ENCODE measurements around the gene TBC1D3B. TPM values are rescaled to one million over a fixed set of nuclear protein-coding genes. Genes with fewer than 3 reads are reported as not detected.
A peak's percentile ranks its signal among the peaks of the same experiment; 100 is the strongest.
"Not testable (repeated sequence)": the region's sequence is repeated elsewhere in the genome, so short reads cannot be mapped to it uniquely, and the experiment has no call there.

Gene TBC1D3B
- total and polyA plus RNA-seq, 10 of the 15 experiments (the other 5 are each of a cell fraction or from before 2014, with no cell fraction given) = 0.67 to 8.5 (median 1.7) TPM; not detected in 2

DNA sequence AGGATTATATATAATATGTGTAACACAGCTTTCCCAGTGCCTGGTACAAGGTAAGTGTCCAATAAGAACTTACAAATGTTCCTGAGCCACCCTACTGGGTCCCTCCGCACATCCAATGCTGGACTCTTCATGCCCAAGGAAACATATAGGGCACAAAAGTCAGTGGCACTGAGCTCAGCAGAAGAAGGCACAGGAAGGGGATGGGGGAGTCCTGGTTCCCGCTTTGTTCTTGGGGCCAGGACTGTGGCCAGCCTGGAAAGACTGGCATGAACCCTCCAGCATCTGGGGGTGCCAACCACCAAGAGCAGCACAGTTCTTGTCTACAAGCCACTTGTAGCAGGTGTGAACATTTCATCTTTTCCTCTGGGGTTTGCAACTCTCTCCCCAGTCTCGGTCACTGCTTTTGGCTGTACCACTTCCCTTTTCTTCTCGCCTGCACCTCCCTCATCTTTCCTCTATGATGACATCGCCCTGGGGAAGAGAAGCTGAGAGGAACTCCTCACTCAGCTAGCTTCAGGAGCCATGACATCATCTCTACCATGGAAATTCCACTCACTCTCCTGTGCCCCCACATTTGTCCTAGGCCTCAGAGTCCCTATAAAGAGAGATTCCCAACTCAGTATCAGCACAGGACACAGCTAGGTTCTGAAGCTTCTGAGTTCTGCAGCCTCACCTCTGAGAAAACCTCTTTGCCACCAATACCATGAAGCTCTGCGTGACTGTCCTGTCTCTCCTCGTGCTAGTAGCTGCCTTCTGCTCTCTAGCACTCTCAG, 34.2 kb upstream of the TBC1D3B start, which contains the start of gene CCL4L2:
CCL4L2 (plus strand) TSS at position 625 of the 773 bp plus-strand sequence.
- in situ Hi-C loops (cut with MboI); H3K9me3 ChIP-seq (replicated peaks; ENCODE audit: control insufficient read depth, insufficient read depth, low read length); H3K9ac ChIP-seq (ENCODE audit: control insufficient read depth, insufficient read depth, low read length); H4K20me1 ChIP-seq (ENCODE audit: control insufficient read depth, insufficient read depth); H3K79me2 ChIP-seq (ENCODE audit: control insufficient read depth, insufficient read depth, low read length); H3K4me3 ChIP-seq; DNase-seq (ENCODE audit: low read depth, low spot score); H3K36me3 ChIP-seq (ENCODE audit: control insufficient read depth in 2 of 2, insufficient read depth in 2 of 2, low read length in 1 of 2); BruUV-seq (replicated peaks); H3K27me3 ChIP-seq (replicated peaks in 1 of 2; ENCODE audit: control insufficient read depth in 2 of 2, insufficient read depth in 2 of 2, low read length in 1 of 2); intact Hi-C loops (cut with micrococcal nuclease; ENCODE audit: unreplicated experiment); FAIRE-seq; H3K4me1 ChIP-seq (ENCODE audit: control insufficient read depth, insufficient read depth, low read length); H3K27ac ChIP-seq (ENCODE audit: control insufficient read depth, insufficient read depth); H2AFZ ChIP-seq (ENCODE audit: control insufficient read depth, low read depth, low read length): not testable (repeated sequence)
- TF ChIP-seq, protein P1, sequence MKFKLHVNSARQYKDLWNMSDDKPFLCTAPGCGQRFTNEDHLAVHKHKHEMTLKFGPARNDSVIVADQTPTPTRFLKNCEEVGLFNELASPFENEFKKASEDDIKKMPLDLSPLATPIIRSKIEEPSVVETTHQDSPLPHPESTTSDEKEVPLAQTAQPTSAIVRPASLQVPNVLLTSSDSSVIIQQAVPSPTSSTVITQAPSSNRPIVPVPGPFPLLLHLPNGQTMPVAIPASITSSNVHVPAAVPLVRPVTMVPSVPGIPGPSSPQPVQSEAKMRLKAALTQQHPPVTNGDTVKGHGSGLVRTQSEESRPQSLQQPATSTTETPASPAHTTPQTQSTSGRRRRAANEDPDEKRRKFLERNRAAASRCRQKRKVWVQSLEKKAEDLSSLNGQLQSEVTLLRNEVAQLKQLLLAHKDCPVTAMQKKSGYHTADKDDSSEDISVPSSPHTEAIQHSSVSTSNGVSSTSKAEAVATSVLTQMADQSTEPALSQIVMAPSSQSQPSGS (IDR thresholded peaks at IDR 0.05; ENCODE audit: low read length) = 0 out of 2 replicates have a peak, but pooled peaks have one; percentile 37
- TF ChIP-seq, protein P2, sequence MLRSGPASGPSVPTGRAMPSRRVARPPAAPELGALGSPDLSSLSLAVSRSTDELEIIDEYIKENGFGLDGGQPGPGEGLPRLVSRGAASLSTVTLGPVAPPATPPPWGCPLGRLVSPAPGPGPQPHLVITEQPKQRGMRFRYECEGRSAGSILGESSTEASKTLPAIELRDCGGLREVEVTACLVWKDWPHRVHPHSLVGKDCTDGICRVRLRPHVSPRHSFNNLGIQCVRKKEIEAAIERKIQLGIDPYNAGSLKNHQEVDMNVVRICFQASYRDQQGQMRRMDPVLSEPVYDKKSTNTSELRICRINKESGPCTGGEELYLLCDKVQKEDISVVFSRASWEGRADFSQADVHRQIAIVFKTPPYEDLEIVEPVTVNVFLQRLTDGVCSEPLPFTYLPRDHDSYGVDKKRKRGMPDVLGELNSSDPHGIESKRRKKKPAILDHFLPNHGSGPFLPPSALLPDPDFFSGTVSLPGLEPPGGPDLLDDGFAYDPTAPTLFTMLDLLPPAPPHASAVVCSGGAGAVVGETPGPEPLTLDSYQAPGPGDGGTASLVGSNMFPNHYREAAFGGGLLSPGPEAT (IDR thresholded peaks at IDR 0.05; ENCODE audit: low read depth) = peak; percentile 60
- TF ChIP-seq PAX5 (IDR thresholded peaks at IDR 0.05; ENCODE audit: borderline replicate concordance, low read depth, low read length) (0 out of 2 replicates have a peak, but pooled peaks have one; percentile 39), NBN (IDR thresholded peaks at IDR 0.05) (0 out of 2 replicates have a peak, but pooled peaks have one; percentile 45), RUNX3 (IDR thresholded peaks at IDR 0.05; ENCODE audit: low read length) (peak; percentile 30; the same call in 1 of the 2 replicates), NFIC (IDR thresholded peaks at IDR 0.05; ENCODE audit: low read depth, low read length) (0 out of 2 replicates have a peak, but pooled peaks have one; percentile 15), ATF7 (IDR thresholded peaks at IDR 0.05; ENCODE audit: low read depth) (peak; percentile 96), SPI1 (IDR thresholded peaks at IDR 0.05; ENCODE audit: borderline replicate concordance, insufficient read depth, low read depth, low read length) (peak; percentile 84), IKZF2 (IDR thresholded peaks at IDR 0.05) (peak; percentile 78 to 79), IKZF1 (conservative IDR thresholded peaks at IDR 0.05) (peak; percentile 51), EED (IDR thresholded peaks at IDR 0.05; ENCODE audit: low read depth) (peak; percentile 78), TCF12 (IDR thresholded peaks at IDR 0.05; ENCODE audit: low read depth, low read length) (0 out of 2 replicates have a peak, but pooled peaks have one; percentile 15), MTA2 (IDR thresholded peaks at IDR 0.05; ENCODE audit: low read depth) (peak; percentile 17; the same call in 1 of the 2 replicates), MEF2B (IDR thresholded peaks at IDR 0.05; ENCODE audit: partially characterized antibody, poor library complexity, severe bottlenecking) (peak; percentile 60), ETV6 (conservative IDR thresholded peaks at IDR 0.05 in 1 of 2, IDR thresholded peaks at IDR 0.05 in 1 of 2; ENCODE audit: borderline replicate concordance in 1 of 2, low read depth in 1 of 2) (peak in 1 of 2 experiments; percentile 46; a peak in 1 of 4 replicates)
- peak; percentile 87 for ATAC-seq
- SMC1A ChIA-PET (ENCODE audit: uncharacterized antibody, unreplicated experiment) = interaction anchor here (1.4 to 1.7 kb wide), 2 partner anchors 12 to 18 kb away, joined by 5 to 7 read pairs; no protein-coding TSS in a partner anchor
- WGBS (ENCODE audit: insufficient coverage, insufficient replicate concordance, low lambda C conversion rate, missing lambda C conversion rate) = 23% methylated on average over 5 of the region's 7 CpGs
- POLR2A ChIA-PET = interaction anchor here (1.4 kb wide), 1 partner anchor 14 kb away, joined by 5 read pairs; the partner anchor contains the start of genes CCL3L1 and CCL3L3
- RAD21 ChIA-PET (ENCODE audit: unreplicated experiment) = interaction anchor here (1.2 to 2.4 kb wide), 3 partner anchors 14 to 120 kb away, joined by 3 to 6 read pairs (median 3); partner anchors contain the start of genes CCL3, CCL3L1 and CCL3L3
- CTCF ChIA-PET = interaction anchor here (1.2 kb wide), 1 partner anchor 12 kb away, joined by 3 read pairs; no protein-coding TSS in a partner anchor
- H3K4me2 ChIP-seq (ENCODE audit: control insufficient read depth, insufficient read depth) = peak within 1 kb of the TSS; percentile 42
